ENCODE data around the gene TLE5. TPM values are rescaled to one million over a fixed set of nuclear protein-coding genes. Genes with fewer than 3 reads are reported as not detected.
A peak's percentile ranks its signal among the peaks of the same experiment; 100 is the strongest.

The TLE5 gene
- total and polyA plus RNA-seq, 9 of the 15 experiments (the other 6 are each of a cell fraction or from before 2014, with no cell fraction given) = 2.0 to 347 (median 235) TPM

GRCh38 chr19:3098141-3098514 is 35.8 kb upstream of the TLE5 start:
- Histone ChIP-seq H3K9me3 (replicated peaks; ENCODE audit: control insufficient read depth, insufficient read depth, low read depth, low read length) (no peaks in the 10 kb centered on the region), H3K9ac (ENCODE audit: insufficient read depth in 1 of 2, low read depth in 2 of 2, low read length in 2 of 2) (peak overlapping the region in 1 of 2 experiments; percentile 76; a peak in 2 of 4 replicates), H3K9me1 (ENCODE audit: control insufficient read depth, insufficient read depth, low read length) (peaks cover 3% of the 10 kb centered on the region), H3K79me2 (ENCODE audit: control insufficient read depth, insufficient read depth, low read length) (peaks cover 83% of the 10 kb centered on the region), H4K20me1 (replicated peaks; ENCODE audit: control insufficient read depth, insufficient read depth, low read length) (peaks cover 76% of the 10 kb centered on the region), H3K4me1 (replicated peaks in 1 of 2; ENCODE audit: control insufficient read depth in 2 of 2, insufficient read depth in 2 of 2, low read length in 2 of 2) (peaks cover 17 to 87% of the 10 kb centered on the region in 2 experiments; a peak in 4 of 5 replicates), H3K4me2 (ENCODE audit: insufficient read depth, low read length) (no peak overlapping the region), H2AFZ (ENCODE audit: low read depth, low read length) (no peak overlapping the region), H3K27ac (ENCODE audit: extremely low read depth, low read depth, low read length) (no peak overlapping the region), H3K27me3 (ENCODE audit: control insufficient read depth in 2 of 2, insufficient read depth in 2 of 2, low read length in 2 of 2) (no peaks in the 10 kb centered on the region), H3K36me3 (ENCODE audit: control insufficient read depth, insufficient read depth, low read length) (peaks cover 3% of the 10 kb centered on the region; the same call in 1 of the 3 replicates), H3K4me3 (no peak overlapping the region)
- no peak for FAIRE-seq
- in situ Hi-C loops (cut with MboI) (no loop called here), intact Hi-C loops (cut with micrococcal nuclease) (no loop called here)
- no peak for ATAC-seq
- no TSS peak for BruUV-seq (replicated peaks)
- TF ChIP-seq ZNF174 (CRISPR knock-in tag; IDR thresholded peaks at IDR 0.05) (no peak), ZBTB33 (CRISPR knock-in tag; IDR thresholded peaks at IDR 0.05) (peak; percentile 95)
- 89% methylated on average over 14 of the region's 18 CpGs for WGBS (ENCODE audit: insufficient coverage, low coverage, missing lambda C conversion rate)
- CTCF ChIA-PET (ENCODE audit: low intra/inter-chr PET ratio) = no interaction called here
- no peak for DNase-seq (ENCODE audit: extremely low read depth in 1 of 4, low spot score in 3 of 4)
- POLR2A ChIA-PET = interaction anchor here (0.8 kb wide), 1 partner anchor 23 kb away, joined by 3 read pairs; no protein-coding TSS in a partner anchor

GRCh38 chr19:3097442-3097871 is 35.2 kb upstream of the TLE5 start:
- Histone ChIP-seq H3K4me3 (no peak overlapping the region), H3K9me1 (ENCODE audit: control insufficient read depth, insufficient read depth, low read length) (peaks cover 3% of the 10 kb centered on the region), H3K27ac (ENCODE audit: extremely low read depth, low read depth, low read length) (no peak overlapping the region), H3K36me3 (ENCODE audit: control insufficient read depth, insufficient read depth, low read length) (peaks cover 3% of the 10 kb centered on the region; the same call in 1 of the 3 replicates), H2AFZ (ENCODE audit: low read depth, low read length) (no peak overlapping the region), H3K4me2 (ENCODE audit: insufficient read depth, low read length) (no peak overlapping the region), H4K20me1 (replicated peaks; ENCODE audit: control insufficient read depth, insufficient read depth, low read length) (peaks cover 72% of the 10 kb centered on the region), H3K27me3 (ENCODE audit: control insufficient read depth in 2 of 2, insufficient read depth in 2 of 2, low read length in 2 of 2) (no peaks in the 10 kb centered on the region), H3K79me2 (ENCODE audit: control insufficient read depth, insufficient read depth, low read length) (peaks cover 78% of the 10 kb centered on the region), H3K9ac (ENCODE audit: insufficient read depth in 1 of 2, low read depth in 2 of 2, low read length in 2 of 2) (peak overlapping the region in 1 of 2 experiments; percentile 54; a peak in 1 of 4 replicates), H3K9me3 (replicated peaks; ENCODE audit: control insufficient read depth, insufficient read depth, low read depth, low read length) (no peaks in the 10 kb centered on the region), H3K4me1 (replicated peaks in 1 of 2; ENCODE audit: control insufficient read depth in 2 of 2, insufficient read depth in 2 of 2, low read length in 2 of 2) (peaks cover 17 to 82% of the 10 kb centered on the region in 2 experiments; a peak in 4 of 5 replicates)
- ChIA-PET POLR2A (interaction anchor here (0.7 to 0.8 kb wide), 2 partner anchors 22 to 27 kb away, joined by 3 read pairs; no protein-coding TSS in a partner anchor), CTCF (ENCODE audit: low intra/inter-chr PET ratio) (no interaction called here)
- DNase-seq (ENCODE audit: extremely low read depth in 1 of 4, low spot score in 3 of 4) (no peak), ATAC-seq (no peak), FAIRE-seq (no peak)
- intact Hi-C loops (cut with micrococcal nuclease) = no loop called here
- WGBS (ENCODE audit: insufficient coverage, low coverage, missing lambda C conversion rate) = 78% methylated on average over 11 of the region's 24 CpGs
- TF ChIP-seq FOS (IDR thresholded peaks at IDR 0.05; ENCODE audit: extremely low read depth, insufficient read length) = no peak
- no peak for TF ChIP-seq ZNF75A (CRISPR knock-in tag; IDR thresholded peaks at IDR 0.05)
- no peak for TF ChIP-seq GABPB2 (CRISPR knock-in tag; conservative IDR thresholded peaks at IDR 0.05)
- no peak for TF ChIP-seq TAF9B (IDR thresholded peaks at IDR 0.05; ENCODE audit: partially characterized antibody)
- TF ChIP-seq ZC3H8 (IDR thresholded peaks at IDR 0.05) = no peak
- TF ChIP-seq POLR2G (IDR thresholded peaks at IDR 0.05; ENCODE audit: low read depth, low read length) = peak; percentile 25; the same call in 1 of the 2 replicates
- no peak for TF ChIP-seq ZBTB33 (CRISPR knock-in tag; IDR thresholded peaks at IDR 0.05)
- no TSS peak for BruUV-seq (replicated peaks)
- in situ Hi-C loops (cut with MboI) = no loop called here

Measured in K562 (cell line).